Measurements from ENCODE around the gene TMEM131L.

DNA sequence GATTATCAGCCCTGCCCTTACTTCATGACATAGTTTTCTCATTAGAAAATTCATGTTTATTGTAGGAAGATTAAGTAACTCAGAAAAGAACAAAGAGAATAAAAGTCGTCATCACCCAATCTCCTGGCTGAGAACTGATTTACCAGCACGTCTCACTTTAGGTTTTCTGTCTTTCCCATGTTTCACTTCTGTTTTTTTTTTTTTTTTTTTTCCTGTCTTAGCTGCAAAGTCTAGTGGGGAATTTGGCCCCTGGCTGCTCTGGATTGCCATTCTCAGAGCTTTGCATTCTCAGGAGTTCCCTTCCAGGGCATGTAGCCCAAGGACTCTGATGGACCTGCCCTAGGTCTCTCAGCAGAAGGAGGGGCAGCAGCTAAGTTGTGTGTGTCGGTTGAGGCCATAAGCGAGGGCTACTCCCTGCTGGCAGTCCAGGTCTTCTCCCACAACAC is 57.8 kb downstream of the TMEM131L start:
- TF ChIP-seq POLR2A (IDR thresholded peaks at IDR 0.05) (no peak), EP300 (IDR thresholded peaks at IDR 0.05) (no peak), POLR2AphosphoS5 (IDR thresholded peaks at IDR 0.05) (no peak)
- TF ChIP-seq, protein P1, sequence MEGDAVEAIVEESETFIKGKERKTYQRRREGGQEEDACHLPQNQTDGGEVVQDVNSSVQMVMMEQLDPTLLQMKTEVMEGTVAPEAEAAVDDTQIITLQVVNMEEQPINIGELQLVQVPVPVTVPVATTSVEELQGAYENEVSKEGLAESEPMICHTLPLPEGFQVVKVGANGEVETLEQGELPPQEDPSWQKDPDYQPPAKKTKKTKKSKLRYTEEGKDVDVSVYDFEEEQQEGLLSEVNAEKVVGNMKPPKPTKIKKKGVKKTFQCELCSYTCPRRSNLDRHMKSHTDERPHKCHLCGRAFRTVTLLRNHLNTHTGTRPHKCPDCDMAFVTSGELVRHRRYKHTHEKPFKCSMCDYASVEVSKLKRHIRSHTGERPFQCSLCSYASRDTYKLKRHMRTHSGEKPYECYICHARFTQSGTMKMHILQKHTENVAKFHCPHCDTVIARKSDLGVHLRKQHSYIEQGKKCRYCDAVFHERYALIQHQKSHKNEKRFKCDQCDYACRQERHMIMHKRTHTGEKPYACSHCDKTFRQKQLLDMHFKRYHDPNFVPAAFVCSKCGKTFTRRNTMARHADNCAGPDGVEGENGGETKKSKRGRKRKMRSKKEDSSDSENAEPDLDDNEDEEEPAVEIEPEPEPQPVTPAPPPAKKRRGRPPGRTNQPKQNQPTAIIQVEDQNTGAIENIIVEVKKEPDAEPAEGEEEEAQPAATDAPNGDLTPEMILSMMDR (IDR thresholded peaks at IDR 0.05): no peak
